SK-N-DZ (cell line): ENCODE measurements around the gene PACS2.

Source experiments
- DNase-seq: peaks from one replicate; pipeline ENCODE4 v3.0.0-alpha.2; 2015; ENCODE audit warnings: low spot score

PACS2 gene

GRCh38 chr14:105420101-105420973, 105.8 kb downstream of the PACS2 start:
- no peak for DNase-seq

DNA sequence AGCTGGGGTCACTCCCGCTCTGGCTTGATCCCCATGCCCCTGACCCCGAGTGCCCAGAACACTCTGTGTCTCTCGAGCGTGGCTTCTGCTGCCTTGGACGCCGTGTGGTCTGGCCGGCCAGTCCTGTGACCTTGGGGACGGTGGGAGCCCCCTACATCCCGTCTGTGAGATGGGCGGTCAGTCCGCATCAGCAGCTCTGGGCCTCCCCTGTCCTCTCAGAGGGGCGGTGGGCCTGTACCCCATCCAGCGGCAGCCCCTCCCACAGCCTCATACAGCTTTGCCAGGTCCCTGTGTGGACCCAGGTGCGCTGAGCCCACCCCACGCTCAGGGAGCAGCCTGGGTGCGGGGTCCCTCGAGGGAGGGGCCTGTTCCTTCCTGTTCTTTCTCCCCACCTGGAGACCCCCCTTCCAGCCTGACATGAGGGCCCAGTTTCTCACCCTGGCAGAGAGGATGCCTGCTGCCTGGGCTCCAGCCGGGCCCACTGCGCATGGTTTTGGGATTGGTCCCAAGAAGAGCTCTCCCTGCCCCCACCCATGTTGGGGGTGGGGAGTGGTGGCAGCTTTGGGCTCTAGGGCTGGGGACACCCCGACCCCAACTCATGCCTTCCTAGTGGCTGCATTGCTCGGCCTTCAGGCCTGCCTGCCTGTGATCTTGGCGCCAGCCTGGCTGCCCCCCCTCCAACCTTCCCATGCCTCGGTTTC, 106.6 kb downstream of the PACS2 start:
- no peak for DNase-seq

- no peak for DNase-seq
Observed at GRCh38 chr14:105421723-105422615, 107.4 kb downstream of the PACS2 start.

DNA sequence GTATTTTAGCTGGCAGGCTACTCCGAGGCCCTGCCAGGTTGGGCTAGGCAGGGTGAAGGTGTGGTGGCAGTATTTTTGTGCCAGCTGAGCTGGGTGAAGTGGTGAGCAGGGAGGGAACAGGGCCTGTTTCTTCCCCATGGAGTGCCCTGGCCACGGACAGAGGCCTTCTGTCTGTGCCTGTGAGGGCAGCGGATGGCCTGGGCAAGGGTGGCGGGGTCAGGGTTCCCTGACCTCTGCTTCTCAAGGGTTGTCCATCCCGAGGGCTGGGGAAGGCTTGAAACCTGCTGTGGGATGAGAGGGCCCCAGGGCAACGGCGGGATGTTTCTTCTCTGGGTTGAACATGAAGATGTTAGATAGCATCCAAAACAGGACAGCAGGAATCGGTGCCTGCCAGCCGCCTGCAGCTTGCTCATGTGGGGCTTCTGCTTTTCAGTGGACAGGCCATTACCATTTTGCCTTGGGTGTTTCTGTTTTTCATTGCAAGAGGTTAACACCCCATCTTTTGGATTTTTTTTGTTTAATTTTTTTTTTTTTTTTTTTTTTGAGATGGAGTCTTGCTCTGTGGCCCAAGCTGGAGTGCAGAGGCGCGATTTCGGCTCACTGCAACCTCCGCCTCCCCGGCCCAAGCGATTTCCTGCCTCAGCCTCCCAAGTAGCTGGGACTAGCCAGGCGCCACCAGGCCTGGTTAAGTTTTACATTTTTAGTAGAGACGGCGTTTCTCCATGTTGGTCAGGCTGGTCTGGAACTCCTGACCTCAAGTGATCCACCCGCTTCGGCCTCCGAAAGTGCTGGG, 108.3 kb downstream of the PACS2 start:
- DNase-seq = no peak

- DNase-seq = no peak
Observed at GRCh38 chr14:105423488-105424195, 109.1 kb downstream of the PACS2 start.

DNA sequence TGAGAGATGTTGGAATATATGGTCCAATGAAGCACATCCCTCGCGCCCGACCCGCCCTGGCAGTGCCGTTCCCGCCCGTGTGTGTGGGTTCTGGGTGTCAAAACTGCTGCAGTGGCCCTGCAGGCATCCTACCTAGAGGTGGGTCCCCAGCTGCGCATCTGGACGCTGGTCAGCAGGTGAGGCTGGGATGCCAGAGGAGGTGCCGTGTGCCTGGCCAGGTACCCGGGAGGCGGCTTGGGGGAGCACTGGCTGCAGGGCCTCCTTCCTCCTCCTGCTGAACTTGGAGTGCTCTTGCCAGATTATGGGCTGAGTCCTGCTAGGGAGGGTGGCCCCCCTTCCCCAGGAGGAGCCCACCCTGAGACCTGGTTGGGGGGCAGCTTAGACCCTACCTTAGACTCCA, 110.3 kb downstream of the PACS2 start:
- DNase-seq = no peak

DNA sequence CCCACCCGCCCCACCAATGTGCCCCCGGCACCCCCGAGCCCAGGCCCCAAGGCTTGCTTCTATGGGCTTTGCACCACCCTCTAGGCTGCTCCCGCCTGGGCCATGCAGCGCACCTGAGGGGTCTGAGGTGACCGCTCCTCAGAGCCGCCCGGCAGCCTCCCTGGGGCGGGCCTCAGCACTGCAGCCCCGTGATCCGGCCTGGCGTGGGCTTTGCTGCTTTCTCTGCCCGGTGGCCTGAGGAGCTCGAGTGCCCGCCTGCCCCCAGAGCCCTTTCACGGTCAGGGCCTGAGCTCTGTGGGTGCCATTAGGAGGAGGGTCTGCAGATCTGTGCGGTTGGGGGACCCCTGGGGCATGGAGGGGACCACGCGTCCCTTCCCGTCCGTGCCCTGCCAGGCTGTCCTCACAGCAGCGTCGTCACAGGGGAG, 111.3 kb downstream of the PACS2 start:
- no peak for DNase-seq

DNA sequence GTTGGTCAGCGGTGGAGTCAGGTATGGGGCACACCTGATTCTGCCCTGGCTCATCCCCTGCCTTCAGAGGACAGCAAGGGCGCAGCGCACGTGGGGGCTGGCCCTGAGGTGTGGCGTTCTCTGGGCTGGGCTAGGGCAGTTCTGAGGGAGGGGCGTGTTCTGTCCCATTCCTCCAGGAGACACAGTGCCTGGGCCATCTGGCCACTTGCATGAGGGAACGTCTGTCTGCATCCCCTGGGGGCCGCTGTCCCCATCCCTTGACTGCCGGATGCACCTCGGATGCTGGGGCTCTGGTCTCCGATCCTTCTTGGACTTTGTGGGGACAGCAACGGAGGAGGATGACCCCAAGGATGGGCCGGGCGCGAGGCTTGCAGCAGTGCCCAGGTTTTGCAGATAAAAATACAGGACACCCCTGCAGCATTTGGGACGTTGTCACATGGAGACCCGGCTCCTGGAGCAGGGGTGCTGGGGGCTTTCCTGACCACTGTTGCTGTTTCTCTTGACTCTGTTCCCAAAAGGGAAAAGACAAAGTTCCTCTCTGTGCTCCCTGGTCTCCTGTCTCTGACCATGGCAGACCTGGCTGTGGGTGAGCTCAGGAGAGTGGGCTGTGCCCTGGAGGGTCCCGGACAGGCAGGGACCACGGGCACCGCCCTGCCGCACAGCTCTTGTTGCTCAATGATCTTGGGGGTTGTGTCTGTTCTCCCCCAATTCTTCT, 112.0 kb downstream of the PACS2 start:
- DNase-seq = no peak

GRCh38 chr14:105427412-105427811, 112.9 kb downstream of the PACS2 start:
- DNase-seq = no peak

- DNase-seq = no peak
Observed at GRCh38 chr14:105427936-105428485, 113.5 kb downstream of the PACS2 start.

GRCh38 chr14:105430042-105430441, 115.5 kb downstream of the PACS2 start:
- no peak for DNase-seq

DNA sequence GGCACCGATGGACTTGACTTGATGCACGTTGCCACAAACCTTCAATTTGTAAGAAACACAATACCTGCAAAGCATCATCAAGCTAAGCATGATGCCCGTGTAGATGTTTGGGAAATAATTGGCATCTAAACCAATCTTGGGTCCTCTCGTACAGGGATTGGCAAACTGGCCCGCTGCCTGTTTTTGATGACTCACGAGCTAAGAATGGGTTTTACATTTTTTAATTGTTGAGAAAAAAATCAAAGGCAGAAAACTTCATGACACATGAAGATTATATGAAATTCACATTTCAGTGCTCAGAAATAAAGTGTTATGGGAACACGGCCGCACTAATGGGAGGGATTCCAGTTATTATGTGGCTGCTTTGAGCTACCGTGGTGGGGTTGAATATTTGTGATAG, 116.0 kb downstream of the PACS2 start:
- no peak for DNase-seq

DNA sequence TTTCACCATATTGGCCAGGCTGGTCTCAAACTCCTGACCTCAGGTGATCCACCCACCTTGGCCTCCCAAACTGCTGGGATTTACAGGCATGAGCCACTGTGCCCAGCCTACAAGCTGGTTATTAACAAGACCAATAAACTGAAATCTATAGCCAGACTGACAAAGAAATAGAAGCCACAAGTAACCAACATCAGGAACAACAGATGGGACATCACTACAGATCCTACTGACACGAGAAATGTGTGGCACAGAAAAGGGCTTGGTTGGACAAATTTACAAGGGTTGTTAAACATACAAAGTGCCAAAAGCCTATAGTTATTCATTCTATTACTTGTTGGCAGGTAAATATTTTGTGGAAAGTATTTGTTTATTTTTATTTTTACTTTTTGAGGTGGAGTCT, 116.7 kb downstream of the PACS2 start:
- DNase-seq = no peak

- no peak for DNase-seq
Observed at GRCh38 chr14:105432657-105433056, 118.1 kb downstream of the PACS2 start.

DNA sequence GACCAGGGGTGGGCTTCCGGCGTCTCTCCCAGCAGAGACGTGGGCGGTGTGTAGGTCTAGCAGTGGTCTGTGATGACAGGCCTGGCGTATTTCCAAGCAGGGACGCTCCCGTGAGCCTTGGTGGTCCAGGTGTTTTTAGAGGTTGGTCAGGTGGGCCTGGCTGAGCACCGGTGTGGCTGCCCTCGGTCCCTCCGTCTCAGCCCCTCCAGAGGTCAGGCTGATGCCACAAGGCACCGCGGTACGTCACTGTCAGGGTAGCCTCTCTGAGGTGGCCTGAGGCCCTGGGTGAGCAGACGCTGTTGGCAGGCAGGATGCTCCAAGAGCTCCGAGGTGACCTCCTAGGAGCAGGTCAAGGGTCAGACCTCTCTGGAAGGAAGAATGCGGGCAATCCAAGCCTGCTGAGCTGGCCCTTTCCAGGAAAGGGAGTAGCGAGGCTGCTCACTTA, 118.6 kb downstream of the PACS2 start:
- DNase-seq = no peak

DNA sequence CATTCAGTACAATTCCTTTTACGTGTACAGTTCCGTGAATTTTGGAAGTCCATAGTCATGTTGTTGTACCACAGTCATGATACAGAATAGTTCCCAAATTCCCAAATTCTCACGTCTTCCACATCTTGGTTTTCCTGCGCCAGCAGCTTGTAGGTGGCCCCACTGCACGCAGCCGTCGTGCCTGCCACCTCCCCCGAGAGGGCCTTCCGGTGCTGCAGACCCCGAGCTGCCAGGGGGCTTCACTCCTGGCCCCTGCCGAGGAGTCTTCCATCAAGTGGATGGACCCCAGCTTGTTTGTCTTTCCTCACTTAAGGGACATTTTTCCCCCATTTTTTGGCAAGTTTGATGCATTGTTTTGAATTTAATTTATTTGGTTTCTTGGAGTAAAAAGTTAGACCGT, 121.9 kb downstream of the PACS2 start:
- DNase-seq = no peak

- DNase-seq = no peak
Observed at GRCh38 chr14:105436891-105437722, 122.6 kb downstream of the PACS2 start.

DNA sequence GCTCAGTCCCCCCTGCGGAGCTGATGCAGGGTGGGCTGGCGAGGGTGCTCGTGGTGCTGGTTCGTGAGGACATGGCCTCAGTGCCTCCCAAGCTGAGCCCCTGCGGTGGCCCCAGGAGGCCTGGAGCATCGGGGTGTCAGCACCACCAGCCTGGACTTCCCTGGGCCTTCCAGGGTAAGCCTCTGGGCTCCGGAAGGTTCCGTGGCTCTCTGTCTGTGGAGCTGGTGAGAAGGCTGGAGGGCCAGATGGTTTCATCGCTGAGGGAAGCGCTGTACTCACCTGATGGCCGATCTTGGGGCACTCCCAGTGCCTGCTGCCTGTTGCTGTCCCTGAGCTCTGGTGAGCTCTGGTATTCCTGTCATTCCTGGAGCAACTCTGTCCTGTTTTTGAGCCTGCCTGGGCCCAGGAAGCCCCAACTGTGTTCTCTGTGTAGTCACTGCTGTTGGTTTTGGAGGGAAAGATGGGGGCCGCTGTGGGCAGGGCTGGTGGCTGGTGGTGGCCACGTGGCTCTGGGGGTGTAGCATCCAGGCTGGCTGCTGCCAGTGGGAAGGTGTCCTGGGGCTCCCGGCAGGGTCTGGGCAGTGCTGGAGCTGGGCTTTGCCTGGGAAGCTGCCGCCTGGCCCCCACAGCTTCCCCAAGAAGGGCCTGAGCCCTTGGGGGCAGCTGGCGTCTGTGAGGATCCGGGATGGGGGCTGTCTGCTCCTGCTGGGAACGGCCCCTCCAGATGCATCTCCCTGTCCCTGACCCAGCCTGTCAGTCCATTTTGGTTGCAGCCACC, 123.4 kb downstream of the PACS2 start:
- DNase-seq = no peak
